Activated CD4-positive, alpha-beta T cell treated with anti-CD3 and anti-CD28 coated beads for 48 hours (primary cell): ENCODE results near the gene SNAI3.

Source experiments
- DNase-seq: peaks from one replicate; pipeline ENCODE4 v3.0.0-alpha.2; 2020

The SNAI3 gene

GRCh38 chr16:88649195-88649923 lies 36.9 kb downstream of the SNAI3 start:
- DNase-seq, result no peak

GRCh38 chr16:88647178-88648070 lies 38.9 kb downstream of the SNAI3 start:
- no peak for DNase-seq

DNA sequence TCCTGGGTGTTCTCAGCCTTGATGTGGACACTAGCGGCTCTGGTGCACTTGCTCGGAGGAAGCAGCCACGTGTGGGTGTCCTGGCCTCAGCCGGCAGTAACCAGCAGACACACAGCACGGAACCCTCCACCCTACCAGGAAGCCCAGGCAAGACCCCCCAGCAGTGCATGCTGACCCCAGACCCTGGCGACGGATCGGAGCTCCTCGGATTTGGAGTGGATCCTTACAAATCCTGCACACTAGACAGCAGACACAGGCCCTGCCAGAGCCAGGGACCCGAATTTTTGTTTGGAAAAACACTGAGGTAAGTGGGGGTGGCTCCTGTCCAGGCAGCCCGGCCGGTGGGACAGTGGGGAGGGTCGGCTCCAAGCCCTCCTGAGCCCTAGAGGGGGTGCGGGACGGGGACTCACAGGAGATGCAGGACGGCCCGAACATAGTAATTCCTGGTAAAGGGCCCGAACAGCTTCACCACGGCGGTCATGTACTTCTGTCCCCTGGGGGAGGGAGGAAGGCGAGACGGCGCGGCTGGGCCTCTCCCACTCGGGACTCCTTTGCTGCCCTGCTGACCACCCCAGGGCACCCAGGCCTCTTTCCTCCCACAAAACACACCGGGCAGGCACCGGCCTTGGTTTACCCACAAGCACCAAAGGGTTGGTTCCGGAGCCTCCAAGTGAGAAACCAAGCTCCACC lies 39.8 kb downstream of the SNAI3 start:
- DNase-seq, result no peak

- DNase-seq, result no peak
These were observed 40.4 kb downstream of the SNAI3 start for GRCh38 chr16:88645941-88646340.

DNA sequence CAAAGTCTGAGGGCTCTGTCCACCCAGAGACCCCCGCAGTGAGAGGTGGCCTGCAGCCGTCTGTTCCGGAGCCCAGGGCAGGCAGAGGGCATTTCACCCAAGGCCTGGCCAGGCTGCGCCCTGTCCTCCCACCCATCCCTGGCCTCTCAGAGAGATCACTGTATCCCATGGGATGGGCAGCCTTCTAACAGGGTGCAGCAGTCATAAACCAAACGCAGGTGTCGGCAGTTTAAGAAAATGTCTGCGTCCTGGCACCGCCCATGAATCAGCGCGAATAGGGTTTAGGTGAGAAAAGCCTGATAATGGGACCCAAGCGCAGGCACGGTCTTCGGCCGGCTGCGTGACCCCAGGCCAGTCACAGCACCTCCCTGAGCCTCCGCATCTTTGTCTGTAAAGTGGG lies 40.9 kb downstream of the SNAI3 start:
- DNase-seq, result no peak

- no peak for DNase-seq
These were observed 42.7 kb downstream of the SNAI3 start for GRCh38 chr16:88643644-88643932.

- DNase-seq, result no peak
These were observed 43.2 kb downstream of the SNAI3 start for GRCh38 chr16:88642881-88643643.

DNA sequence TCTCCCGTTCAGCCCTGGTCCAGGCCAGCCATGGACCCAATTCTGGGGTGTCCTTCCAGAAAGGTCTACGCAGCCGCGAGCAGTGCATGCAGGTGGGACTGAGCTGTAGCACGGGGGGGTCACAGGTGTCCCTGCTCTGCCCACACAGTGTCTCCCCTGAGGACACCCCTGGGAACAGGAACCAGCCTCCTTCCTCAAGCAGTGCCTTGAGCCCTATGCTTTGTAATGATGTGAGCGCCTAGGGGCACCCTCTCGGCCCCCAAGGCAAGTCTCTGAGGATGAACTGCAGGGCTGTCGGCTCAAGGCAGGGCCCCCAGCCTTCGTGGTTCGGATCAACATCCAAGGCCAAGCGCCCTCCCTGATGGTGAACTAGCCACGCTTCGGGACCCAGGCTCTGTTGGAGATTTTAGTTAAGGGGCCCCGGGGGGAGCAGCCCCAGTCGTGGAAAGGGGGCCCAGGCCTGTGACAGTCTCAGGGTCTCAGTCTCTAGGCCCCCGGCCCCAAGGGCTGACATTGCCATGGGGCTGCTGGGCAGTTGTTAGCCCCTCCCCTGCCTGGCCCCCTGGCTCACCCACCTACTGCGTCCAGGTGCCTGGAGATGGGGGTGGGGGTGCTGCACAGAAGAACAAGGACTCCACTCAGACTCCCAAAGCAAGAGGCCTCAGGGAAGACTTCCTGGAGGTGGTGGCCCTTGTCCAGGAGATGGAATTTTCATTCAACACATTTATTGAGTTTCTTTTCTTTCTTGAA lies 45.6 kb downstream of the SNAI3 start:
- no peak for DNase-seq

DNA sequence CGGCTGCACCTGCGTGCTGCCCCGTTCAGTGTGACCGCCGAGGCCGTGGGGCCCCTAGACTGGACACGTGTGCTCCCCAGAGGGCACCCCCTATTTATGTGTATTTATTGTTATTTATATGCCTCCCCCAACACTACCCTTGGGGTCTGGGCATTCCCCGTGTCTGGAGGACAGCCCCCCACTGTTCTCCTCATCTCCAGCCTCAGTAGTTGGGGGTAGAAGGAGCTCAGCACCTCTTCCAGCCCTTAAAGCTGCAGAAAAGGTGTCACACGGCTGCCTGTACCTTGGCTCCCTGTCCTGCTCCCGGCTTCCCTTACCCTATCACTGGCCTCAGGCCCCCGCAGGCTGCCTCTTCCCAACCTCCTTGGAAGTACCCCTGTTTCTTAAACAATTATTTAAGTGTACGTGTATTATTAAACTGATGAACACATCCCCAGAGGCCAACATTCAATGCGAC lies 46.2 kb downstream of the SNAI3 start:
- no peak for DNase-seq

GRCh38 chr16:88639231-88640038 lies 46.9 kb downstream of the SNAI3 start:
- DNase-seq, result no peak

- DNase-seq, result peak; percentile 26
These were observed 47.7 kb downstream of the SNAI3 start, which contains the start of gene IL17C for GRCh38 chr16:88638323-88639230. TSS of gene IL17C (plus strand) at chr16:88638572. CDS start at chr16:88638642, 70 bp downstream.

DNA sequence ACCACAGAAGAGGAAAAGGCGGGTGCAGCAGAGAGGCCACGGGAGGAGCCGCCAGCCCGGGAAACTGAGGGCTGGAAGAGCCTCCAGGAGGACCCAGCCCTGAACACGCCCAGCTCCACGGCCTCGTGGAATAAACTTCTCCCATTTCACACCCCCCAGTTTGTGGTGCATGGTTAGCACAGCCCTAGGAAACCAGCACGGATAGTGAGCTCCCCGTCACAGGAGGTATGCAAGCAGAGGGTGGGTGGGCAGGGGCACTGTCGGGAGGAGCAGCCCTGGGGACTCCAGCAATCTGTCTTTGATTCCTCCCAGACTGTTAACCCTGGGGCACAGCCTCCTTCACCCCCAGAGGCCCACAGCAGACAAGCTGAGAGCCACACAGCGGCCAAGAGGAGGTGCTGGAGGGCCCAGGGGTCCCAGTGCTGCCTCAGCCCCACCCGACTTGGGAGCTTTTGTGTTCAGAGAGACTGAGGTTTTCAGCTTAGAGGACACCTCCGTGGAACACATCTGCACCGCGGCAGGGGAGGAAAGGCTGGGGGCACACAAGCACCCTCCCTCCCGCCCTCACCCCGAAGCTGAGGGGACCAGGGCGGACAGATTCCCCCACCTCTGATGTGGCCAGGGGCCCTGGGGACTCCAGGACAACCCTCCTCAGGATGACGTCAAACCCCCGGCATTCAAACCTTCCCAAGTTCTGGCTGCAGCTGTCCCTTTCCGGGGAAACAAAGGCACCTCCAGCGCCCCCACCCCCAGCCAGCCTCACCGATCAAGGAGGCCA lies 49.6 kb downstream of the SNAI3 start:
- DNase-seq, result no peak

GRCh38 chr16:88635671-88636319 lies 50.5 kb downstream of the SNAI3 start:
- no peak for DNase-seq

- no peak for DNase-seq
These were observed 51.2 kb downstream of the SNAI3 start for GRCh38 chr16:88634994-88635670.

- peak; percentile 53 for DNase-seq
These were observed 51.9 kb downstream of the SNAI3 start for GRCh38 chr16:88634141-88634993.

DNA sequence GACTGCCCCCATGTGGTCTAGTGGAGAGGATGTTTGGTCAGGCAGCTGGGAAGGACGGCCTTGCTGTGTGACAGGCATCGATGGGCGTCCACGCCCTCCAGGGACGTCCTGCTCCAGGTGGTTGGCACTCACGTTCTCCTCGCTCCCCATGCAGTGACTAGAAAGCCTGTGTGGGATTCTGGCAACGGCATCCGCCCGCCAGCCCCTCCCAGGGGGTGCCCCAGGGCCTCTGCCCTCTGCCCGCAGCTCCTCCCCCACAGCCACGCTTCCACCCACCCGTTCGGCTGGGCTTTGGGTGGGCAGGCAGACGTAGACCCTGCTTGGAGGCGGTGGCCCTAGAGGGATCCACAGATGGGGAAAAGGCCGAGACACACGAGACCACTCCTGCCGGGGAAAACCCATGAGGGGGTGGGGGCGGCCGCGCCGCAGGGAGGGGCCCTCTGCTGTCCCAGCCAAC lies 52.6 kb downstream of the SNAI3 start:
- peak; percentile 54 for DNase-seq

GRCh38 chr16:88632587-88632930 lies 53.7 kb downstream of the SNAI3 start:
- no peak for DNase-seq
